GM12878 (cell line): Measurements from ENCODE around the gene MFGE8. TPM values are rescaled to one million over a fixed set of nuclear protein-coding genes. Genes with fewer than 3 reads are reported as not detected.

Experiments used
- ATAC-seq: fragments of 200-7000 bp; cut with Tn5 transposase; 3 replicates; pipeline ENCODE4 v1.9.1; 2020; ENCODE audit warnings: mild to moderate bottlenecking, moderate library complexity
- BruUV-seq: library from RNA; stranded (reverse); fragments of 400-500 nt; replicated peaks from 2 replicates; lab custom pipeline; 2021; lab: Mats Ljungman, UMichigan
- CTCF ChIA-PET: fragments of 300-600 bp; sonication (Branson Sonifier 250); formaldehyde crosslinking; extraction: SDS; loops from one replicate; lab custom pipeline; 2021; ENCODE audit warnings: inconsistent platforms; lab: Yijun Ruan, JAX
- POLR2A ChIA-PET: fragments of 350-600 bp; formaldehyde crosslinking; extraction: SDS; loops from one replicate; lab custom pipeline; 2021; ENCODE audit warnings: inconsistent platforms; lab: Charles Lee
- RAD21 ChIA-PET: fragments of 300-600 bp; sonication (Branson Sonifier 250); formaldehyde crosslinking; loops from one replicate; lab custom pipeline; 2023; ENCODE audit warnings: antibody characterized with exemption; ENCODE audit not compliant: unreplicated experiment; lab: Charles Lee
- SMC1A ChIA-PET: fragments of 300-600 bp; sonication (Branson Sonifier 250); formaldehyde crosslinking; loops from one replicate; lab custom pipeline; 2023; ENCODE audit not compliant: unreplicated experiment, uncharacterized antibody; lab: Charles Lee
- DNase-seq: peaks from one replicate; pipeline ENCODE4 v3.0.0-alpha.2; 2011; ENCODE audit warnings: low read depth, low spot score
- FAIRE-seq: peaks from 3 replicates; lab custom pipeline; 2011; peaks lifted over from hg19 to GRCh38; lab: Jason Lieb, UNC
- H2AFZ ChIP-seq: 2 replicates; pipeline ENCODE4 v1.6.0; 2011; ENCODE audit warnings: low read depth, low read length, control low read depth; ENCODE audit not compliant: control insufficient read depth
- H3K27ac ChIP-seq: 2 replicates; pipeline ENCODE4 v1.5.1; 2011; ENCODE audit warnings: control low read depth; ENCODE audit not compliant: control insufficient read depth, insufficient read depth
- H3K27me3 ChIP-seq, 2 experiments: replicated peaks in 1 of 2; 2 replicates each; pipeline versions ENCODE4 v1.6.0 to v1.6.1; 2011; ENCODE audit warnings: low read length in 1 of 2; ENCODE audit not compliant: control insufficient read depth in 2 of 2, insufficient read depth in 2 of 2
- H3K36me3 ChIP-seq, 2 experiments: 2 replicates each; pipeline ENCODE4 v1.5.1; 2011; ENCODE audit warnings: low read length in 1 of 2; ENCODE audit not compliant: control insufficient read depth in 2 of 2, insufficient read depth in 2 of 2
- H3K4me1 ChIP-seq: 2 replicates; pipeline ENCODE4 v1.6.1; 2011; ENCODE audit warnings: mild to moderate bottlenecking, low read length, moderate library complexity, mixed read lengths; ENCODE audit not compliant: control insufficient read depth, insufficient read depth
- H3K4me2 ChIP-seq: 2 replicates; pipeline ENCODE4 v1.6.0; 2011; ENCODE audit warnings: control low read depth; ENCODE audit not compliant: control insufficient read depth, insufficient read depth
- H3K4me3 ChIP-seq: fragments of 200-600 bp; sonication (generic); 2 replicates; pipeline ENCODE4 v1.5.1; 2016
- H3K79me2 ChIP-seq: 2 replicates; pipeline ENCODE4 v1.6.0; 2011; ENCODE audit warnings: low read length; ENCODE audit not compliant: control insufficient read depth, insufficient read depth
- H3K9ac ChIP-seq: 2 replicates; pipeline ENCODE4 v1.8.0; 2011; ENCODE audit warnings: low read length, control low read depth, mixed read lengths; ENCODE audit not compliant: control insufficient read depth, insufficient read depth
- H3K9me3 ChIP-seq: replicated peaks from 3 replicates; pipeline ENCODE4 v1.5.1; 2011; ENCODE audit warnings: mild to moderate bottlenecking, low read length; ENCODE audit not compliant: control insufficient read depth, insufficient read depth
- H4K20me1 ChIP-seq: 2 replicates; pipeline ENCODE4 v1.6.0; 2011; ENCODE audit not compliant: control insufficient read depth, insufficient read depth
- BHLHE40 ChIP-seq, 2 experiments: fragments of 450-650 bp in 1 of 2; IDR thresholded peaks; 2 replicates each; pipeline ENCODE4 v1.6.1; 2011 to 2017; ENCODE audit warnings: low read depth in 2 of 2, borderline replicate concordance in 1 of 2, improper control_type of control experiment in 1 of 2, low read length in 1 of 2, mild to moderate bottlenecking in 1 of 2
- CEBPB ChIP-seq, 2 experiments: fragments of 150-350 bp in 1 of 2; IDR thresholded peaks; 2 replicates each; pipeline ENCODE4 v1.6.1; 2012 to 2014; ENCODE audit warnings: low read depth in 2 of 2, low read length in 2 of 2, borderline replicate concordance in 1 of 2, inconsistent platforms in 1 of 2
- GATAD2B ChIP-seq: fragments of 450-650 bp; conservative IDR thresholded peaks from 2 replicates; pipeline ENCODE4 v1.6.1; 2017; ENCODE audit warnings: low read depth, mild to moderate bottlenecking, moderate library complexity
- SMARCA5 ChIP-seq: fragments of 450-650 bp; IDR thresholded peaks from 2 replicates; pipeline ENCODE4 v1.6.1; 2017; ENCODE audit warnings: mild to moderate bottlenecking
- SMC3 ChIP-seq: IDR thresholded peaks from 2 replicates; pipeline ENCODE4 v1.6.1; 2011; ENCODE audit warnings: low read length, improper control_type of control experiment, borderline replicate concordance
- YBX1 ChIP-seq: fragments of 450-650 bp; IDR thresholded peaks from 2 replicates; pipeline ENCODE4 v1.6.1; 2016; ENCODE audit warnings: antibody characterized with exemption
- WGBS: methylation state at CpG from one replicate; pipeline ENCODE4 v1.1.6; 2016; ENCODE audit warnings: low lambda C conversion rate; ENCODE audit not compliant: insufficient replicate concordance, insufficient coverage; ENCODE audit errors: missing lambda C conversion rate; 5-methylcytosine and 5-hydroxymethylcytosine counted together
- in situ Hi-C: fragments of 300-500 bp; cut with MboI; formaldehyde crosslinking; loops from 9 replicates; pipeline ENCODE4 v1.14.3; 2018; ENCODE audit warnings: mixed read lengths
- intact Hi-C: fragments of 100-400 bp; cut with micrococcal nuclease; formaldehyde crosslinking; loops from one replicate; pipeline ENCODE4 v1.14.2; 2022; ENCODE audit not compliant: unreplicated experiment
- polyA plus RNA-seq, 11 experiments: library from polyadenylated mRNA; depleted of rRNA in 4 of 11; unstranded in 6 of 11; stranded (reverse) in 5 of 11; fragments of >200 nt; fragmentation: Nextera tagmentation in 4 of 11; fragmentation: Illumina TruSeq in 1 of 11; extraction: Ambion mirVana in 4 of 11; extraction: Trizol in 1 of 11; gene quantifications; 1 replicate in 1 of 11; 2 replicates in 10 of 11; pipeline versions ENCODE4 v1.2.1 to v1.2.3, GENCODE V29; 2011 to 2016; ENCODE audit warnings: inconsistent platforms in 2 of 11, missing spikeins in 2 of 11, low read depth in 1 of 11
- total RNA-seq, 4 experiments: library from RNA; depleted of rRNA in 3 of 4; stranded (reverse); fragments of >200 nt in 3 of 4; fragmentation: Illumina TruSeq in 1 of 4; extraction: Trizol in 1 of 4; gene quantifications; 2 replicates each; pipeline versions ENCODE4 v1.2.1 to v1.2.3, GENCODE V29; 2013 to 2021

The MFGE8 gene
- total and polyA plus RNA-seq, 10 of the 15 experiments (the other 5 are each of a cell fraction or from before 2014, with no cell fraction given): 0.81 to 5.9 (median 1.0) TPM; not detected in 2

DNA sequence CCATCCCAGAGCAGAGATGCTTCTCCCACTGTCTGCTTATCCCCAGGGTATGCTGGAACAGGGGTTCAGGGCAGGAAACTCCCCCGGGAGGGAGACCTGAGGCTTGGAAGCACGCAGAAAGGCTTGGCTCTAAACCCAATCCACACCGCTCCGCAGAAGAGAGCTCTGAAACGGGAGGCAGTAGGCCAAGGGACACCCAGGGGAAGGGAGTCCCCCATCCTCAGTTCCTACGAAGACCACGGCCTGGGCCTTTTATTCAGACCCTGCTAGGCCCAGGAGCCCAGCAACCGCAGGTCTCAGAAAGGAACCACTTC lies 16.1 kb downstream of the MFGE8 start (continued):
- TF ChIP-seq GATAD2B: no peak
- TF ChIP-seq, all 136 proteins: peak for 0

DNA sequence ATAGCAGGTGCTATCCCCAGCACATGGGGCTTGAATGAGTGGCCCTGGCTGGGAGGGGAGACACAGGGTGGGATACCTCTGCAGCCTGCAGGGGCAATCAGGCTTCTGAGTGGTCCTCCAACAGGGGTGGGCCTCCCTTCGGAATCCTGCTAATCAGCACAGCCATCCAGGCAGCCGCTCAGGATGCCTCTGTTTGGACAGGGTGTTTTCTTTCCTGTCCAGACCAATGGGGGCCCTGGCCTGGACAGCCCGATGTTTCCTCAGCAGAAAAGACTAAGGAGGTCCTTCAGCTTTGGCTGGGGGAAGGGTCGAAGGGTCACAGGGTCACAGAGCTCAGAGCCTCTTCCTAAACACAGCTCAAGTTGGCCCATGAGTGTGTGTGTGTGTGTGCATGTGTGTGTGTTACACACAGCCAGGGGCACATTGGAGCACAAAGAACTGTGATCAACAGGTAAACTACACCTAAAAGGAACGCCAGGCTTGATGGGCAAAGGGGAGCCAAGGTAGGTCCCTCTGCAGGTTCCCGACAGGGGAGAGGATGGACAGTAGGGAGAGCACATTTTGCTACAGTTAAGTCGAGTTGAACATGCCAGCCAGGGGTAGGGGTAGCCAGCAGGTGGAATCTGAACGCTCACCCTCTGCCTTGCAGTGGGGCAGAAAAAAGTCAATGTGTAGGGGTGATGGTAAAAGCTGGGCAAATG lies 16.7 kb downstream of the MFGE8 start:
- no peak overlapping the region for H2AFZ ChIP-seq
- no peak for FAIRE-seq
- H3K27ac ChIP-seq: no peak overlapping the region
- no peak overlapping the region for H3K9ac ChIP-seq
- ChIA-PET POLR2A (no interaction called here), RAD21 (interaction anchor here (2.2 kb wide), 1 partner anchor 8 kb away, joined by 9 read pairs; no protein-coding TSS in a partner anchor), CTCF (interaction anchor here (1.2 to 2.9 kb wide), 5 partner anchors 9 to 218 kb away, joined by 3 to 18 read pairs (median 3); no protein-coding TSS in a partner anchor), SMC1A (interaction anchor here (1.1 kb wide), 1 partner anchor 8 kb away, joined by 6 read pairs; no protein-coding TSS in a partner anchor)
- no peaks in the 10 kb centered on the region for H3K36me3 ChIP-seq
- intact Hi-C loops: no loop called here
- H3K9me3 ChIP-seq: no peaks in the 10 kb centered on the region
- no peak overlapping the region for H3K4me3 ChIP-seq
- no peak for ATAC-seq
- no TSS peak for BruUV-seq
- no peaks in the 10 kb centered on the region for H3K79me2 ChIP-seq
- TF ChIP-seq BHLHE40 (IDR thresholded peaks at IDR 0.05; ENCODE audit: borderline replicate concordance in 1 of 2, low read depth in 2 of 2, low read length in 1 of 2): no peak
- no peak for TF ChIP-seq CEBPB (IDR thresholded peaks at IDR 0.05; ENCODE audit: borderline replicate concordance in 1 of 2, low read depth in 2 of 2, low read length in 2 of 2)
- no peak for TF ChIP-seq YBX1
- TF ChIP-seq SMC3: no peak
- TF ChIP-seq SMARCA5: no peak
- H3K4me2 ChIP-seq: no peak overlapping the region
- H3K27me3 ChIP-seq: peaks cover 0 to 5% of the 10 kb centered on the region in 2 experiments; a peak in 2 of 4 replicates
- no peaks in the 10 kb centered on the region for H4K20me1 ChIP-seq
- WGBS: 26% methylated on average over 8 of the region's 8 CpGs
- DNase-seq: no peak
- in situ Hi-C loops: no loop called here
- H3K4me1 ChIP-seq: peaks cover 3% of the 10 kb centered on the region
